HEK293T (cell line): ENCODE data around the gene PLS3.

ENCODE experiments used
- ARNT ChIP-seq: fragments of 450-650 bp; IDR thresholded peaks from 2 replicates; pipeline ENCODE4 v1.6.1; 2017; ENCODE audit warnings: mild to moderate bottlenecking
- CTBP1 ChIP-seq: fragments of 450-650 bp; IDR thresholded peaks from 2 replicates; pipeline ENCODE4 v1.6.1; 2016; ENCODE audit warnings: borderline replicate concordance
- ELF4 ChIP-seq: fragments of 450-650 bp; IDR thresholded peaks from 2 replicates; pipeline ENCODE4 v1.6.1; 2017; ENCODE audit warnings: antibody characterized with exemption
- FOXA1 ChIP-seq: fragments of 450-650 bp; IDR thresholded peaks from 2 replicates; pipeline ENCODE4 v1.6.1; 2016; ENCODE audit warnings: mild to moderate bottlenecking
- FOXM1 ChIP-seq: fragments of 450-650 bp; IDR thresholded peaks from 2 replicates; pipeline ENCODE4 v1.6.1; 2017; ENCODE audit warnings: mild to moderate bottlenecking, borderline replicate concordance
- ZNF384 ChIP-seq: fragments of 450-650 bp; IDR thresholded peaks from 2 replicates; pipeline ENCODE4 v1.6.1; 2016

- no peak for TF ChIP-seq CTBP1
- no peak for TF ChIP-seq ZNF384
- TF ChIP-seq ARNT: no peak
- no peak for TF ChIP-seq FOXM1
- TF ChIP-seq ELF4: no peak
- no peak for TF ChIP-seq FOXA1
These were observed 61.6 kb downstream of the PLS3 start for GRCh38 chrX:115622534-115622933.
